AG08395 (cell line): ENCODE measurements around the gene ALDOA.
"Not testable (repeated sequence)": the region's sequence is repeated elsewhere in the genome, so short reads cannot be mapped to it uniquely, and the experiment has no call there.

Experiments used
- DNase-seq: peaks from one replicate; pipeline ENCODE4 v3.0.0; 2012; ENCODE audit warnings: mixed read lengths, low spot score

ALDOA gene

DNA sequence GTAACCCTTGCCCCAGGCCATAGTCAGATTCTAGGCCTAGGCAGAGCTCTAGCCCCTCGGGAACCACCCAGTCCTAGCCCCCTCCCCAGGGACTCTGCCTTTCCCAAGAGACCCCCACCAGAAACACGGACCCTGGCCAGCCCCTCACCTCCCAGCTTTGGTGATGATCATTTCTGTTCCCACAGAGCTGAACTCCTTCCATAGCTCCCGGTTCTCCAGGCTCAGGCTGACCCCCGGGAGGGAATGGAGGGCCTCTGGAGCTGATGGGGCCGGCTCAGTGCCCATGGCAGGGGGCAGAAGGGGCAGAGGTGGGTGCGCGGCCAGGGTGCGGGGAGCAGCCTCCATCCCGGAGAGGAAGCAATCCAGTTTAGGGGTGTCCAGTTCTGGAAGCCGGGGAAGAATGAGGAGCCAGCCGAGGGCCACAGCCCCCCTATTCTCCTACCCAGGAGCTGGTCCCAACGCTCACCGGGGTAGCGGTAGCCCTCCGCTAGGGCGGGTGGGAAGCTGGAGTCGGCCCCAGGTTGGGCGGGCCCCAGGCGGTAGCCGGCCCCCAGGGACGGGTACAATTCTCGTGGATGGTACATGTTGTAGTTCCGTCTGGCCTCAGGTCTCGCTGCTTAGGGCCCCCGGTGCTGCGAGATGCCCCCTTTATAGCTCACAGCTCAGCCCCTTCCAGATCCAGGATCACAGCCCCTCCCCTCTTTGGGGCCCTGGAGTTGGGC is 25.2 kb downstream of the ALDOA start:
- no peak for DNase-seq

DNA sequence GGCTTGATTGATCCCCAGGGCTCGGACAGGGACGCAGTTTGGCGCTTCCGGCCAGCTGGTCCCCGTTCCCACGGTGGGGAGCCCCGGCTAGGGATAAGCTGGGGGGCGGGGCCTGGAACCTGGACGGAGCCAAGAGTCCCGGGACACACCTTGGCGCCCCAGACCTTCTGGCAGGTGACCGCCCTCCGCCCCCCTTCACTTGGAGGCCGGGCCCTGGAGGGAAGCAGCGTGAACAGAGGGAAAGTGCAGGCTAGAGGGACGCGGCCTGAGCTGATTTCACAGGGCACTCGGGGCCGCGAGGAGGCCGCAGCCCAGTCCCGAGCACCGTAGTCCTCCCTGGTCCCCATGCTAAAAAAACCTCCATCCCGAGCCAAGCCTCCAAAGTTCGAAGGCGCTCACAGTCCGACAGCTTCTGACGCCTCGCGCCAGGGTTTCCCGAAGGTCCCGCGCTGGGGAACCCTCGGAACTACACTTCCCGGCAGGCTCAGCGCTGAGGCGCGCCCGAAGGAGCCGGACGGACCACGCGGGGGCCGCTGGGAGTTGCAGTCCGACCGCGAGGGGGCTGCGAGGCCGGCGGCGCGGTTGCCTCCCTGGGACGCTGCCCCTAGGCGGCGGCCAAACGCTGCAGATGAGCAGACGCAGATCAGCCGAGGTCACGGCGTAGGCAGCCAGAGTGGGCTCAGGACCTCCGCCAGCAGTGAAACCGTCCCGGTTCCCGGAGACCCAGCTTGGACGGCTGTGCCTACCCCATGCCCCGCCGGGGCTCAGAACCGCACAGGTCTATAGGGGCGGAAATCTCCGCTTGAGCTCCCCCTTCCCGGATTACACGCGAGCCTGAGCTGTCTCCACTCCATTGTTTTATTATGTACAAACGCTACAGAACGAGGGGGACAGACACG is 26.2 kb downstream of the ALDOA start, which contains the start of gene TBX6:
Gene TBX6 (minus strand): TSS at position 451 of the 899 bp plus-strand sequence. CDS start 731 bp downstream, outside the sequence.
- peak; percentile 92 for DNase-seq

DNA sequence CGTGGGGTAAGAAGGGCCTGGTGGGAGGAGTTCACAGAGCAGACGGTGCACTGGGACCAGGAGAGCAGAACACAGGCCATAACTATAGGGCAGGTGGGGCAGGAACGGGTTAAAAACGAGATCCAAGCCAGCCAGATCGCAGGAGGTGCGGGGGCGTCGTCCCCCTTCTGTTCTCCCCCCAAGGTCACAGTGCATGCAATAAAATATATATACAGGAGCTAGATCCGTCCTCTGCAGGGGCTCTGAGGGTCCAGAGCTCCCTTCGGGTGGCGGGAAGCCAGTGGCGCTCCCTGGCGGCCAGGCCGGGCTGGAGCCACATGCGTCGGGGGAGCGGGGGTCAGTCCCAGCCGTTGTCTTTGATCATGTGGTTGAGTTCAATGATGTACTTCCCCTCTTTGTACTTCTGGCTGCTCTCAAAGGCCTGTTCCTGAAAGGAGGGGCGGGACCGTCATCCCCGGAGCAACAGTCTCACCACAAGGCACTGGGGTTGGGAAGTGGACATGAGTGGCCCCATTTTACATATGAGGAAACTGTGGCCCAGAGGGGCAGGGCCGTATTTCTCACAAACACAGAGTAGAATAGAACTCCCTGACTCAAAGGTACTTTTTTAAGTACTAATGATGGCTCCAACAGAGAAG is 26.9 kb downstream of the ALDOA start:
- DNase-seq = peak; percentile 60

DNA sequence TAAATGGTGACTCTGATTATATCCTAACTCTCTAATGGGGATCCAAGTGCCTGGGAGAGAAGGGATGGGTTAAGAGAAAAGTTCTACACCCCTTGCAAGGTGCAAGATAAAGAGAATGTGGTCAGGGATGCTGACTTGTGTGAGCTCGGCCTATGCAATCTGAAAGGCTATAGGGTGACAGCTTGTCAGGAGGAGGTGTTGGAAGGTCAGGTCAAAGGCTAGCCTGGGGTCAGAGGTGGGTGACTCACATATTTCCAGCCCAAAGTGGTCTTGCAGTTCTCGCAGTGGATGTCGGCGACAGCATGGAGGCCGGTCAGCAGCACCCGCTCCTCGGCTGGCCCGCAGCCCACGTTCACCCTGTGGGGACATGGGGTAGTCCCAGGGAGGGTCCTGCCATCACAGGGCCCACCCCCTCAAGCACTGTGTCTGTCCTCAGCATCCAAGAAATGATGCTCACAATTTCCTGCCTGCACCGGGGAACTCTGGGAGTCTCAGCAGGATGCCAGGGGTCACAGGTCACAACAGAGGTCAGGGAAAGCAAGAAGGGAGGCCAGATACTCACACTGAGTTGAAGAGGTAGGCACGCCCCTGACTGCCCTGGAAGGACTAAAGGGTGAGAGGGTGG is 29.1 kb downstream of the ALDOA start:
- no peak for DNase-seq

DNA sequence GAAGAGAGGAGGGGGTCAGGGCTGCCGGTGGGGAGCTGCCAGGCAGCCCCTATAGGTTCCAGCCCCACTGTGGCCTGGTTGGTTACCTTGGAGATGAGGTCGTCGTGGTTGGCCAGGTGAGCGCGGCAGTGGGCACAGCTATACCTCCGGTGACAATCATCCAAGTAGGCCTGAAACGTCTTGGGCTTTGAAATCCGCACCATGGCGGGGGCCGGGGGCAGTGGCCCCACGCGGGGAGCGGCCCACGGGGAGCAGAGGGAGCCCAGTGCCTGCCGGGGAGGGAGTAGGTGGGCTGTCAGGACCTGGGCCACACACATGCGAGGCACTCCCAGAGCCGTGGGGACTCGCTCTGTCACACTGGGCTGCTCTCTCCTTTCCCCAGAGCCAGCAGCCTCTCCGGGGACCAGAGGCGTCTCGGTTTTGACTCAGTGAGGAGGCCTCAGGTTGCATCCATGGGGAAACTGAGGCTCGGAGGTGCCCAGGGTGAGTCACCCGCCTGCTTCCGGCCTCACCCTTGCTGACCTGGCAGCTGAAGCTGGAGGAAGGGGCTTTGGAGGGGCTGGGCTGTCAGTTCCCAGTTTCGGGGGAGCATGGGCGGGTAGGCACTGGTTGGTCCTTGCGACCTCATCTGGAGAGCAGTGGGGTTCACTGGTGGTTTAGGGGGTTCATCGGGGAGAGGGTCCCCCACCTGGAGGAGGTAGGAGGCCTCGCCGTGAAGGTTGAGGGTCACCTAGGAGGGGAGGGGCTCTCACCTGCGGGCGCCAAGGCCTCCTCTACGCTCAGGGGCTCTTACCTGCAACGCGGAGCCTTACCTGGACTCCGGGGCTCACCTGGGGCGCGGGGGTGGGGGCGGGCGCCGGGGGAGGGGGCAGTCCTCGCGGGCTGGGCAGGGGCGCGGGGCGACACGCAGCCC is 29.9 kb downstream of the ALDOA start:
- no peak for DNase-seq

DNA sequence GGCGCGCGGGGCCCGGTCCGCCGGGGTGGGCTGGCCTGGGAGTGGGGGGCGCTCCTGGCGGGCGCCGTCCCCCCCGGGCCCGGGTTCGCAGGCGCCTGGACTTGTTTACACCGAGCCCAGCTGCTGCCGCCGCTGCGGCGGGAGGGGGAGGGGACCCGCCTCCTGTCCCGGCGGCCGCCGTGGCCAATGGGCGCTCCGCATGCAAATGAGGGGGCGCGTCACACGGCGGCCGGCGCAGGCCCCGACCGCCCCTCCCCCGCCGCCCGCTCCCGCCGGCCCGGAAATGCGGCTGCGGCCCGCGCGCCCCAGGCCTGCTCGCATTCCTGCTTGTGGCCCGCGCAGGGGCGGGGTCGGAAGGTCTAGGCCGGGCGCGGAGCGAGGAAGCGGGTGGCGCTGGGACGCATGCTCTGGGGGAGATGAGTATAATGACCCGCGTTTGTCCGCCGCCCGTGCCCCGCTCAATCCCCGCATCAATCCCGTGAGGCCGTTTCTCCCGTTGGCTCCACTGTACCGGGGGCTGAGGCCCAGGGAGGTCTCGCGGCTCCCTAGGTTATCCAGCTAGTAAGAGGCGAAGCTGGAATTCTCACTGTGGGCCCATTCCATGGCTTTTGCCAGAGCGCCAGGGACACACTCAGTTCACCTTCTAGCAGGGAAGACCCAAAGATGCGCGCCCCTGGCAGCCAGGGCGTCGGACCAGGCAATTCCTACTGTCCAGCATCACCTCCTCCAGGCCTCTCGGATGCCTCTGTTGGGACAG is 30.7 kb downstream of the ALDOA start, which contains the start of gene YPEL3:
Gene YPEL3 (minus strand): TSS at position 109 of the 757 bp plus-strand sequence. CDS start 731 bp downstream, outside the sequence.
- peak; percentile 98 for DNase-seq

DNA sequence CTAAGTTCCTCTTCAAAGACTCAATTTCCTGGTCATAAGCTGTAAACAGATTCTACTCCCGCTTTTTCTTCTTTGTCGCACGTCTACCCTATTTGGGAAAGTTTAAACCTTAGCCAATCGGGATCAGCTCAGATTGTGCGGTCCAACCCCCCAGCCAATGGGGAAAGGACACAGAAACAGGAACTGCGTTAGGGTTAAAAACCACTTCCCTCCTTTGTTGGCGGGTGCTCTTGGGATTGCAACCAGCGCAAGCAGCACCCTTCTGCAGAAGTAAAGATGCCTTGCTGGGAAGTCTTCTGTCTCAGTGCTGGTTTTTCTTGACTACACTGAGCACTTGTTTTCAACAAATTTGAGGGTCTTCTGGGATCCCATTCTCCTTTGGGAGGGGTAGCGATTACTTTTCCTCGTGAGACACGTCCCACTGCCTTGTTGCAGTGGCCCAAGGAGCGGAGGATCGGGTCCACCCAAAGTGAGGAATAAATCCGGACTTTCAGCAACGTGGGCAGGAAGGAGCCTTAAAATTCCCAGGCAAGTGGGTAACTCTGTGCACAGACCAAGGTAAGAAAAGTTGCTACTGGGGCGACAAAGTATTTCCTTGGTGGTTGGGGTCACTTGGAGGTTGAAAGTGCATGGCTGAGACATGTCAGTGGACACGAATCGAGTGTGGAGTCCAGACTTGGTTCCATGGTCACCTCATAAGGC is 31.5 kb downstream of the ALDOA start:
- DNase-seq = no peak

DNA sequence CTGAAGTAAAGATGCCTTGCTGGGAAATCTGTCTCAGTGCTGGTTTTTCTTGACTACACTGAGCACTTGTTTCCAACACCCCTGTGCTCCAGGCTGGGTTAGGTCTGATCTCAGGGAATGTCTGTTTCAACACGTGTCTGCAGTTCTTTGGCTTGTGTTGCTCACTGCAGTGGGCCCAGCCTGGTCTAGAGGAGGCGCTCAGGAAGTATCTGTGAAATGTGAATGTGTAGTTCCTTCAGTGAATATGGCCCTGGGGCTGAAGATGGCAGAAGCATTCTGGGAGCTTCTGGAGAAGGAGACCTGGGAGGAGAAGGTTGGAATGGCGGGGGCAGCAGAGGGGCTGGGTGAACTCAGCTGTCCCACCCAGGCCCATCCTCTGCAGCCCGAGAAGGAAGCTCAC is 38.5 kb downstream of the ALDOA start:
- DNase-seq = no peak

DNA sequence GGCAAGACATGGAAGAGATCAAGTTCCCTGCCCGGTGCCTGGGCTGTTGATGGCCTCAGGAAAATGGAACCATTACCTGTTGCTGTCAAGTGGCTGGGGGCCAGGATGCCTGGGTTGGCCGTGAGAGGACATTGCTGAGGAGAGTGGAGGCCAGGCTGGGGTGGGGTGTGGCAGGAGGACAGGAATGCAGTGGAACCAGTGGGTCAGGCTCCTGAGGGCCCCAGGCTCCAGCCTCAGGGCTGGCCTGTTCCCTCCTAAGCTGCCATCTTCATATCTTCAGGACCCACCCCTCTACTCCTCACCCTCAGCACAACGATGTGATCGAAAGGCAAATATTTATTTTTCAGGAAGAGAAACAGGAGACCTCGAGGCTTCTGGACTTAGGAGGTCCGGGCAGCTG is 38.9 kb downstream of the ALDOA start:
- no peak for DNase-seq

DNA sequence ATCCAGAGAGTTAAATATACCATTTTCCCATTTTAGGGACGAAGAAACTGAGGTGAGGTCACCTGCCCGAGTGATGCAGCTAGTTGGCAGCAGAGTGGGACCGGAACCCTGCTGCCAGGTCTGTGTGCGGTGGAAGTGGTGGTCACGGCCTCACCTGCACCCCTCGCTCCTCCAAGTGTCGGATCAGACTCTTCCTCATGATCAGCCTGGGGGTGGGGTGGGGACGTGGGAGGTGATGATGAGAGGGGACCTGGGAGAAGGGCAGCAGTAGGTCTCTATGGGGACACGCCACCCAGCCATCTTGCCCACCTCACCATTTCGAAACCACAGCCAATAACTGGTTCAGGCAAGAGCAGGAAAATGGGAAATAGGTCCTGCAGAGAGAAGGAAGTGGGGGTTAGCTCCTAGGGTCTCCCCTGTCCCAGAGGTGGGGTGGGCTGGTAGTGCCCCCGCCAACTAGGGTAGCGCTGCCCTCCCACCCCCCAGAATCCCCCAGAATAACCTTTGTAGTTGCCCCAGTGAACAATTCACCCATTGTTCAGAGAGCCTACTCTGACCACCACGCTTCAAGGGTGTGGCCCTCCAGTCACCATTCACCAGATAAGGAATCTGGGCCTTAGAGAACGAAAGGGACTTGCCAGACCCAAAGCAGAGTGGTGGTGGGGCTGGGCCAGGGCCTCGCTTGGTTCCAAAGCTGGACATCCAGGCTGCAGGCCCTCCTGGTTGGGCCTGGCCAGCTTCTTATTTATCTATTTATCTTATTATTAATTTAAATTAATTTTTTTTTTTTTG is 42.7 kb downstream of the ALDOA start:
- no peak for DNase-seq

DNA sequence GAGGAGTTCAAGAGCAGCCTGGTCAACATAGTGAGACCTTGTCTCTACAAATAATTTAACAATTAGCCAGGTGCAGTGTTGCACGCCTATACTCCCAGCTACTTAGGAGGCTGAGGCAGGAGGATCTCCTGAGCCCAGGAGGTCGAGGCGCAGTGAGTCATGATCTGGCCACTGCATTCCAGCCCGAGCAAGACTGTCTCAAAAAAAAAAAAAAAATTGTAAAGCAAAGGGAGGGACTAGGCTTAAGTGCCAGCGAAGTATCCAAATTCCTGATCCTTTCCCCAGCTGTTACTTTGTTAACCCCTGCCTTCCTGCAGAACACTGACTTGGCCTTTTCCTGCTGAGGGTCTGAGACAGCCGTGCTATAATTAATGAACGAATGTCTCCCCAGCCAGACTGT is 45.1 kb downstream of the ALDOA start:
- DNase-seq = no peak

DNA sequence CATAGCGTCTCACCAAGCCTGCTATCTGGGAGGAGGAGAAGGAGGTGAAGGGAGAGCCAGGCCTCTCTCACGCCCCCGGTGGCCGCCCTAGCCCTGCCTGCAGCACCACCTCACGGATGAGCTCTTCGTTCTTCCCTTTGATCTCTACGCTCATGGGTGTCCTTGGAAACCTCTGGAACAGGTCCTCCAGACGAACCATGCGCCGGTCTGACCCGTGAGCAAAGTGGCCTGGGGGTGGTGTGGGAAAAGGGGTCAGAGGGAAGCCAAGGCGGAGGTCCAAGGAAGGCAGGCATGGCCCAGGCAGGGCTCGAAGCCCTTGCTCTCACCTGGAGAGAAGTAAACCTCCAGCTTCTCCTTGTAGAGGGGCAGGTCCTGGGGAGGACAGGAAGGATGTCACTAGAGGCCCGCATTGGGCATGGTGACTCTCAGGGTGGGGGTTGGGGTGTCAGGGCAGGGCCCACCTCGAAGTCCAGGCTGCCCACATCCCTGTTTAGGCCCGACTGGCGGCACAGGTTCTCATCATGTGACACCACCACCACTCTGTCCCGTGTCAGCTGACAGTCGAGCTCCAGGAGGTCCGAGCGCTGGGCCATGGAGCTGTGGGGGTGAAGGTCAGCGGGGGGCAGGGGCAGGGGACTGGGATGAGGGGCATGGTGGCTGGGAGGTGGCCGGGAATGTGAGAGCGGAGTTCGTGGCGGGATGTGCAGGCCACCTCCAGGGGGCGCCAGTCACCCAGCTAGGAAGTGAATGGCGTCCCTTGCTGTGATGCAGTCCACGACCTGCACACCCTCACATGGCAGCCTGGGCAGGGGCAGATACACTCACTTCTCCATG is 46.9 kb downstream of the ALDOA start:
- peak; percentile 75 for DNase-seq

DNA sequence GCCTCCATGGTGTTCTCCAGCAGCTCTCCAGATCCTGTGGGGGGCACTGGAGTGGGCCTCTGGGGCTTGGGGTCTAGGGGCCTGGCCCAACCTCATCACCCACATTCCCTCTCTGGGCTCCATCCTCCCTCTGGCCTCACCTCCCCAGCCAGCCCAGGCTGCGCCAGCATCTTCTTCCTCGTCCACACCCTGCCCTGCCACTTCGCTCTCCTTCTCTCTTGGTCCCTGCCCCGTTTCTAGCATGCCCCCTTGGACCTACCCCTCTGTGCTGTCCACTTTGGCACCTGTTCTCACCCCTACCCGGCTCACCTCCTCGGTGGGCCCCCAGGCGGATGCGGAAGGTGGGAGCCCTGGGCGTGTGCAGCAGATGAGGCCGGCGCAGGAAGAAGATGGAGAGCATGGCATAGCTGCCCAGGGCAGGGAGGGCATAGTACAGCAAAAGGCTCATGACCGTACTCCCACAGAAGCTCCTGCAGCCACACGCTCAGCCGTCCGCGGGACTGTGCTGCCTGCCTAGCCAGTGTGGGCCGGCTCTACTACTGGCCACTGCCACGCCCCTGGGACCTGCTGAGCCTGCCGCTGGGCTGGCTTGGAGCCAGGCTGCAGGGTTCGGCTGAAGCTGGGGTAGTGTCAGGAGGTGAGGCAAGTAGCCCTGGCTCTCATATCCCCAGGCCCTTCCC is 47.6 kb downstream of the ALDOA start, which contains the start of gene GDPD3:
Gene GDPD3 (minus strand): TSS at position 507 of the 680 bp plus-strand sequence. CDS start 59 bp downstream, at position 448.
- peak; percentile 9 for DNase-seq

DNA sequence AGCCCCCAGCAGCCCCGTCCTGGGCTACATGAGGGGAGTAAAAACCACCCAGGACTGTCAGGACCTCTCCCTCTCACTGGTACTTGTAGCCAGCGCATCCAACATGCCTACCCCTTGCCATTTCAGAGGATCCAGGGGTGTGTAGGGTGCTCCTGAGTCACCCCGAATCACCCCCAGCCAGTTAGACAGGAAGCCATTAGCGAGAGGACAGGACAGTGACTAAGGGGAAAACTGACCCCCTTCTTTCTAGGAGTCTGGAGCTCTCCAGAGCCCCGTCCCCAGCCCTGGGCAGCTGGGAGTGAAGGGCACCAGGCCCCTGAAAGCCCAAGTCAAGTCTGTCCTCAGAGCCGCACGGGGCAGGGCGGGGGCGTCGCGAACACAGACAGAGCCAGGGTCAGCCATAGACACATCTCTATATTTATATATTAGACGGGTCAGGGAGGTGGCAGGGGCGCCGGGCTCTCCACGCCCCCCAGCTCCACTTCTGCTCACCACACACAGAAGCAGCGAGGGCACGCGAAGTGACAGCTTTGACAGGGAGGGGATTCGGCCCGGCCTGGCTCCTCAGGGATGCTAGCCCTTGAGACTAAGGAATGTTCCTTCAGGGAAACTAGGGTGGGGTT is 48.3 kb downstream of the ALDOA start:
- DNase-seq = peak; percentile 12

DNA sequence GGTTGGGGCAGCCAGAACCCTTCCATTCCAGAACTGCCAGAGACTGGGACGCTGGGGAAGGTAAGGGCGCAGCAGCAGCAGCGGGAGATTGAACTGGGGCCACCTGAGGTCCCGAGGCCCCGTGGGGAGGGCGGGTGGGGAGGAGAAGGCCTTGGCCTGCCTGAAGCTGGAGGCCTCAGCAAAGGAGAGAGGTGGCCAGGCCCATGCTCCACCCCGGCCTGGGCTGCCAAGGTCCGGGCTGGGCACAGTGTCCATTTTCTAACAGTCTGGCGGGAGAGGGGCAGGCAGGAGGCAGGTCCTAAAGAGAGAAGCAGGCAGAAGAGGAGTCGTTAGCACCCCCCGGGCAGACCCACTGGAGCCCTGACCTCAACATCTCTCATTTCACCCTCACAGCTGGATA is 48.9 kb downstream of the ALDOA start:
- no peak for DNase-seq

DNA sequence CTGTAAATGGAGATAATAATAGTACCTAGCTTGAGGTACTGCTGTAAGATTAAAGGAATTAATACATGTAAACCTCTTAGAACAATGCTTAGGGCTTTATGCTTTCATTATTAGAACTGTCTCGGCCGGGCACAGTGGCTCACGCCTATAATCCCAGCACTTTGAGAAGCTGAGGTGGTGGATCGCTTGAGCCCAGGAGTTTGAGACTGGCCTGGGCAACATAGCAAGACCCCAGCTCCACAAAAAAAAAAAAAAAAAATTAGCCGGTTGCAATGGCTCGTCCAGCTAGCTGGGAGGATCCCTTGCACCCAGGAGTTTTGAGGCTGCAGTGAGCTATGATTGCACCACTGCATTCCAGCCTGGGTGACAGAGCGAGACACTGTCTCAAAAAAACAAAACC is 49.3 kb downstream of the ALDOA start:
- DNase-seq = not testable (repeated sequence)

DNA sequence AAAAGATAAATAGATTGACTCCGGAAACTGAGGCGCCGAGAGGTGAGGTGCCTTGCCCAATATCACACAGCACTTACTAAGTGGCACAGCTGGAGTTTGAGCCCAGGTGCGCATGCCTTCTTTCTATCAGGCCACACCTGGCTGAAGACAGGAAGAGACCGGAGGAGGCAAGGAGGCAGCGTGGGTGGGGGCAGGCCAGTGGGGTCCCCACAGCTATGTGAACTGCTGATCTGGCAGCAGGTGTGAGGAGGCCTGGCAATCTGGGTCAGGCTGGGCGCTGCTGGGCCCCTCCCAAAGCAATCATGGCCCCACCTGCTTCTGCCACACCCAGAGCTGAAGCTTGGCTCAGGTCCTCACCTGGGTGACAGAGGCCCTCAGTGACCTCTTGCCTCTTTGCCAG is 49.7 kb downstream of the ALDOA start:
- DNase-seq = no peak
